DLD1 (cell line): ENCODE data around the gene HMHB1.

Source experiments
- in situ Hi-C: cut with HindIII; loops from 2 replicates; pipeline ENCODE4 v1.10.0; 2017; ENCODE audit warnings: low sequenced_read_pairs

The HMHB1 gene

GRCh38 chr5:143812085-143812705 lies at the start of gene HMHB1:
Gene HMHB1, plus strand, starts transcription at chr5:143812161.
- in situ Hi-C loops: no loop called here

DNA sequence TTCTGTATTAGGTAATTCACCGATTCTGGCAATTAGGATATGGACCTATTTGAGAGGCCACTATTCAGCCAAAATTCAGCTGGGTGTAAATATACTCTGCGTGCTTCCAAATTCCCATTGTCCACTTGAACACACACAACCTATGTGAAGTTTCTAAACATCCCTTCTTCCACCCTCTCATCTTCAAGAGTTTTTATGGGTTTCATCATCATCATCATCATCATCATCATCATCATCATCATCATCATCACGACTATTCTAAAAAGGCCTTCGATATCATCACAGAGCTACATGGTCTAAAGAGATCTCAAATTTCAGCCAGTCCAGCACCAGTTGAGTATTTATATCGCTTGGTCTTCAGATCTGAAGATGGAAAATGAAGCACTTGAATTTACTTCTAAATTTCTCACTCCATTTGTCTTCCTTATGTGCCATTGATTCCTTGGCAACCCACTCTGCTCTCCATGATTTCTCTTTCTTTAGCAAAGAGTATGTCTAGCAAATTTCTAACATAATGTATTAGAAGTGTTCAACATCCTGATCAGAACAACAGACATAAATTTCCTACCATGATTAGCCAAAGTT lies 49.2 kb upstream of the HMHB1 start:
- in situ Hi-C loops: no loop called here

DNA sequence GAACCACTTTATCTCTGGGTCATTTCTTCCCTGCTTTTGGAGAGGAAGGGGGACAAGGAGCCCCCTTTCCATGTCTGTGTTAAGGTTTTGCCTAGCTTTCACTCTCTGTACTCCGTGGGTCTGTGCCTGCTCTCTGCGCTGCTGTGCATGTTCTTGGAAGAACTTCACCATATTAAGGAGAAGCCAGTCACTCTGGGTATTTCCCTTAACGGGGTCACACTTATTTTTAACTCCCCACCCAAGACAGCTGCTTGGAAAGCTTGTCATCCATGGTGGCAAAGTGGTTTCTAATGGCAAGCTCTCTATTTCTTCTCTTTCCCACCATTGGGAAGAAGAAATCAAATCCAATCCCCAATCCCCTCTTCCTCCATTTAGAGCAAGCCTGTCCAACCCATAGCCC lies 44.8 kb upstream of the HMHB1 start:
- in situ Hi-C loops: no loop called here

- in situ Hi-C loops: no loop called here
These were observed 42.8 kb upstream of the HMHB1 start for GRCh38 chr5:143769026-143769786.

GRCh38 chr5:143770450-143770849 lies 41.5 kb upstream of the HMHB1 start:
- in situ Hi-C loops: no loop called here

DNA sequence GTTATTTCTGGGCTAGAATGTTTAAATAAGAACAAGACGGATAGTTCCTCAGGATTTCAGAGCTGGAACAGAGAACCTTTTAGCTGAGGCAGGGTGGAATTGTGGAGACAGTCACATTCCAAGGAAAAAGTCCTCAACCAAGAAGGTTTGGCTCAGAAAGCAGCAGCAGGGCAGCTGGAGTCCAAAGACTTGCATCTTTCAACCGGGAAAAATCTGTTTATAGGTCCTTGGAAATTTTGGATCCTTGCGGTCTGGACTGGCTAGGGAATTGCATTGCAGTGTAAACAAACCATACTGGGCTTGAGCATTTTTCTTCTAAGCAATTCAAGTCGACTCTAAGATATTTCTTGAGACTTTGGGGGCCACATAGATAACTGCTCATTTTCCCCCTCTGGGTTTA lies 40.8 kb upstream of the HMHB1 start:
- in situ Hi-C loops: no loop called here

- in situ Hi-C loops: no loop called here
These were observed 40.4 kb upstream of the HMHB1 start for GRCh38 chr5:143771602-143772001.

- in situ Hi-C loops: no loop called here
These were observed 39.3 kb upstream of the HMHB1 start for GRCh38 chr5:143772621-143773020.

DNA sequence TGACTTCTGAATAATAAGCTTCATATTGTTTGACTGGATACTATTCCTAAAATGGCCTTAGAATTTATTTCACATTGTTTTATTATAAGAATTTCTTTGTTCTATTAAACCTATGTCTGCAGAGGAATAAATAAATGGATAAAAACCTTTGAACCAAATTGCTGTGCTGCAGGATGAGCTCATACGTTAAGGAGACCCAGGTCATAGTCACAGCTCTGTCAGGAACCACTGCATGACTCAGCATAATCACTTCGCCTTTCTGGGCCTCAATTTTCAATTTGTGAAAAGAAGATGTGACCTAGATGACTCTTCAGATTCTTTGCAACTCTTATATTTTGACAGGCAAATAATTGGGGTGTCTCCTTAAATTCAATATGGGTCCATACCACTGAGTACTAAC lies 36.7 kb upstream of the HMHB1 start:
- in situ Hi-C loops: no loop called here

- in situ Hi-C loops: no loop called here
These were observed 35.0 kb upstream of the HMHB1 start for GRCh38 chr5:143776951-143777350.

DNA sequence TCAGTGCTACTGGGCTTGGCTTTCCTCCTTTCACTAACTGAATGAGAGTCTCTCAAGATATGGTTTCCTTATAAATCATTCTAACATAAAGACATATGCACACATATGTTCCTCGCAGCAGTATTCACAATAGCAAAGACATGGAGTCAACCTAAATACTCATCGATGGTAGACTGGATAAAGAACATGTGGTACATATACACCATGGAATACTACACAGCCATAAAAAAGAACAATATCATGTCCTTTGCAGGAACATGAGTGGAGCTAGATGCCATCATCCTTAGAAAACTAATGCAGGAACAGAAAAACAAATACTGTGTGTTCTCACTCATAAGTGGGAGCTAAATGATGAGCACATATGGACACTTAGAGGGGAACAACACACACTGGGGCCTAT lies 32.5 kb upstream of the HMHB1 start:
- in situ Hi-C loops: no loop called here

DNA sequence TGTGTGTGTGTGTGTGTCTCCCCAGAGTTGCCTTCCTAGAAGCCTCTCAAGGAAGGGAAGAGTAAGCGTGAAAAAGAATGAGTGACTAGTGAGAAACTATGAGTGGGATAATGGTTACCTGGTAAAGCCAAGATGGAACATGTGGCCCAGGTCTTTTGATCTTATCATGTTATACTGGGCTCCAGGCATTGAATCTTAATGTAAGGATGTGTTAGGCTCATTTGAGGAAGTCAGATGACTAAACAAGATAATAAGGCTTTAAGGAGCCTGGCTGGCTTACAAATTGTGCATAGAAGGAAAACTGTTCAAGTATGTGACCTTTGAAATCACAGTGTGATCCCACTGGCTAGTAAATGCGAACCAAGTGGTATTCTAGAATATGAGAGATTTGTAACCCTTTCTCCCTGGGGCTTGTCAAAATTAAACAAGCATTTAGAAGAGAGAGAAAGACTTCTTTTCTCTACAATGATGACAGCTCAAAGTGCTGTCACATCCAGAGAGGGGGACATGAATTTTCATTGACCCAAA lies 29.9 kb upstream of the HMHB1 start:
- in situ Hi-C loops: no loop called here

GRCh38 chr5:143782588-143783386 lies 29.2 kb upstream of the HMHB1 start:
- in situ Hi-C loops: no loop called here

DNA sequence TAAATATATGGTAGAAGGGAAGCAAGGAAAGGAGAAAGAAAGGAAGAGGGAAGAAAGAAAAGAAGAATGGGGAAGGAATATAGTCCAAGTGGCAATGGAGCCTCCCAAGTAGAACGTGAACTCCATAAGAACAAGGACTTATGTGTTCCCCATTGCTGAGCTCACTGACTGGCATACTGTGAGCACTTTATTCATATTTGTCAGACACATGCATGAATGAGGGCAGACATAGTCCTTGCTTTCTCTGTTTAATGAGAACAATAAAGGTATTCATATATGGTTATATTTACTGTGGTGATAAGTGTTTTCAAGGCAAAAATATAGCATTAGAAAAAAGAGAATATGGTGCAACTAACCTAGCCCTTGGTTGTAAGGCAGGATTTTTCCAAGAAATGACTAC lies 23.6 kb upstream of the HMHB1 start:
- in situ Hi-C loops: no loop called here

- in situ Hi-C loops: no loop called here
These were observed 21.4 kb upstream of the HMHB1 start for GRCh38 chr5:143790457-143791112.

DNA sequence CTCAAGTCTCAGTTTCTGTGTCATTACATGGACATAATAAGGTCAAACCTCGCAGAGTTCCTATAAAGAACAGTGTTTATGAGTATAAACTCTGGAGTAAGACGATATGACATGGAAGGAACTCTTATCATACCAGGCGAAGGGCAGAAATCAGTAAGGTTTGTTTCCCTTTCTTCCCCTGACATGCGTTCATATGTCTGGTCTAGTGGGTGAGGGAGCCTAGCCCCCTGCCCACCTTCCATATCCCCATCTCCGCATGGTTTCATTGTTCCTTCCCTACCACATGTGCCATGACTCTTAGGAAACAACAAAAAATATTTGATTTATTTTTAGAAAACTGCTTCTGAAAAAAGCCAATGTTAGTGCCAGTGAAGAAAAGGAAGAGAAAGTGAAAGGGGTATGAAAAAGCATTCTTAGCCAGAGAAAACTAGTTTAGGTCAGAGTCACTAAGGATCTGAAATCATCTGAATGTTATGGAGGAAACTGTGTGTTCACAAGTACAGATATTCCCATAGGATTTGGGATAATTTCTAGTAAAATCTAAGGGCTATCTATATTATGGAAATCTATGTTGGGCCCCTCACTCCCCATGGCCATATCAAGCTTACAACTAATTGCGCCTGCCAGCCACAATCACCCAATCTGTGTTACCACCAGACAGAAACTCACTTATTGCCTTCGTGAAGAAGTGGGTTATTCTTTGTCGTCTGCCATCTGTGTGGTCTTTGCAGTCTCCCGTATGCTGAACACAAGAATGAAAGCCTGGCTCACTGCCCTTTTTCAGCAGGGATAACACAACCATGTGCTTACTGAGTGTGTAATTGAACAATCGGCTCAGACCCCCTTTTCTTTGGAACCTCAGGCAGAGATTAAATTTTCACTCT lies 19.9 kb upstream of the HMHB1 start:
- in situ Hi-C loops: no loop called here

DNA sequence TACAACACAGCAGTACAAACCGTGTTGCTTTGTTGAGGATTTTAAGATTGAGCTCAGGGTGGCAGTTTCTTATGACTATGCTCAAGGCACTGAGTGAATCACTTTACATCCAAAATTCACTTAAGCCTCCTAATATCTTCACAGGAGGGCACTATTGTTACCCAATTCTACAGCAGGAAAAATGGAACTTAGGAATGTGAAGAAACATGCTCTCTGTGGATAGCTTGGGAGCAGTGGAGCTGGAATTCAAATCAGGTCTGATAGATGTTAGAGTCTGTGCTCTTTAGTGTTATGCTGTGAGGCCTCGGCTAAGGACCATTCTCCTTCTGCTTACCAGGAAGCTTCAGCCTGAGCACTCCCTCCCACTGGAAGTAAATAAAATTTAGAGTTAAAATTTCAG lies 18.7 kb upstream of the HMHB1 start:
- in situ Hi-C loops: no loop called here

- in situ Hi-C loops: no loop called here
These were observed 15.8 kb upstream of the HMHB1 start for GRCh38 chr5:143796125-143796524.

- in situ Hi-C loops: no loop called here
These were observed 15.2 kb upstream of the HMHB1 start for GRCh38 chr5:143796753-143797152.

DNA sequence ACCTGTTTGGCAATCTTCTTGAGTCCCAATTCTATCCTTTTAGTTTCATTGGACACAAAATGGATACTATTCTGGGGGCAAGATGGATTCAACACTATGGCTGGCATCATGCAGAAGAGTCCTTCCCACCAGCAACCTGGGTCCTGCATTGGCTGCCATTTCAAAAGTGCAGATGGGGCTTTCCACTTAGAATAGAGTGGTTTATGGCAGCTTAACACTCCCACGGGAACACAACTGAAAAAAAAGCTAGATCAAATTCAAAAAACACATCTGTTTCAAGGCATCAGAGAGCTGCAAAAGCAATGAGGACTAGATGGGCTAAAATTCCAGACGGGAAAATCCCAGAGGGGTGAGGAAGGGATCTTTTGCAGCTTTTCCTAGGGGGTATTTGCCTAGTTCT lies 11.2 kb upstream of the HMHB1 start:
- in situ Hi-C loops: no loop called here
